ENCODE results near the gene TMEM236. TPM values are rescaled to one million over a fixed set of nuclear protein-coding genes. Genes with fewer than 3 reads are reported as not detected.

Gene TMEM236
- total RNA-seq, 4 donors from 2014 or later = 0.34 to 1.2 (median 0.89) TPM

- H3K36me3 ChIP-seq = no peaks in the 10 kb centered on the region
- TF ChIP-seq EP300 (IDR thresholded peaks at IDR 0.05) = no peak
- no peak for TF ChIP-seq POLR2A (IDR thresholded peaks at IDR 0.05; ENCODE audit: low read depth)
- TF ChIP-seq CTCF (IDR thresholded peaks at IDR 0.05) = no peak
- TF ChIP-seq POLR2AphosphoS5 (IDR thresholded peaks at IDR 0.05) = no peak
- H3K4me3 ChIP-seq = no peak overlapping the region
- no peak overlapping the region for H3K27ac ChIP-seq (replicated peaks in 1 of 4)
- peaks cover 0 to 5% (median 0%) of the 10 kb centered on the region in 4 donors for H3K4me1 ChIP-seq
- intact Hi-C loops (cut with DNase I) = no loop called here
- H3K27me3 ChIP-seq = no peaks in the 10 kb centered on the region
- H3K9me3 ChIP-seq = no peaks in the 10 kb centered on the region
- no peak for DNase-seq (ENCODE audit: extremely low spot score)
Measured at GRCh38 chr10:17758896-17759295, 6.9 kb downstream of the TMEM236 start.

GRCh38 chr10:17764142-17764541, 12.1 kb downstream of the TMEM236 start:
- no peak for TF ChIP-seq EP300 (IDR thresholded peaks at IDR 0.05)
- no peak for TF ChIP-seq POLR2AphosphoS5 (IDR thresholded peaks at IDR 0.05)
- no peak for TF ChIP-seq CTCF (IDR thresholded peaks at IDR 0.05)
- no peak for TF ChIP-seq POLR2A (IDR thresholded peaks at IDR 0.05; ENCODE audit: low read depth)
- Histone ChIP-seq H3K27ac (replicated peaks in 1 of 4) (no peak overlapping the region), H3K36me3 (no peaks in the 10 kb centered on the region), H3K4me1 (no peaks in the 10 kb centered on the region), H3K4me3 (no peak overlapping the region), H3K27me3 (no peaks in the 10 kb centered on the region), H3K9me3 (no peaks in the 10 kb centered on the region)
- no peak for DNase-seq (ENCODE audit: extremely low spot score)
- 66% methylated on average over 4 of the region's 4 CpGs for WGBS
- intact Hi-C loops (cut with DNase I) = no loop called here

GRCh38 chr10:17765602-17766001, 13.6 kb downstream of the TMEM236 start:
- 70% methylated on average over 3 of the region's 3 CpGs for WGBS
- no peak for TF ChIP-seq CTCF (IDR thresholded peaks at IDR 0.05)
- TF ChIP-seq POLR2A (IDR thresholded peaks at IDR 0.05; ENCODE audit: low read depth) = no peak
- TF ChIP-seq EP300 (IDR thresholded peaks at IDR 0.05) = no peak
- TF ChIP-seq POLR2AphosphoS5 (IDR thresholded peaks at IDR 0.05) = no peak
- Histone ChIP-seq H3K9me3 (no peaks in the 10 kb centered on the region), H3K27me3 (no peaks in the 10 kb centered on the region), H3K4me1 (no peaks in the 10 kb centered on the region), H3K4me3 (no peak overlapping the region), H3K27ac (replicated peaks in 1 of 4) (no peak overlapping the region), H3K36me3 (no peaks in the 10 kb centered on the region)
- intact Hi-C loops (cut with DNase I) = no loop called here
- DNase-seq (ENCODE audit: extremely low spot score) = no peak

GRCh38 chr10:17766731-17767130, 14.7 kb downstream of the TMEM236 start:
- no peak overlapping the region for H3K4me3 ChIP-seq
- H3K9me3 ChIP-seq = no peaks in the 10 kb centered on the region
- TF ChIP-seq EP300 (IDR thresholded peaks at IDR 0.05) = no peak
- no peak for TF ChIP-seq POLR2A (IDR thresholded peaks at IDR 0.05; ENCODE audit: low read depth)
- TF ChIP-seq POLR2AphosphoS5 (IDR thresholded peaks at IDR 0.05) = no peak
- no peak for TF ChIP-seq CTCF (IDR thresholded peaks at IDR 0.05)
- intact Hi-C loops (cut with DNase I) = no loop called here
- no peaks in the 10 kb centered on the region for H3K36me3 ChIP-seq
- no peak overlapping the region for H3K27ac ChIP-seq (replicated peaks in 1 of 4)
- WGBS = 42% methylated on average over 1 of the region's 1 CpG
- no peak for DNase-seq (ENCODE audit: extremely low spot score)
- H3K27me3 ChIP-seq = no peaks in the 10 kb centered on the region
- H3K4me1 ChIP-seq = no peaks in the 10 kb centered on the region

GRCh38 chr10:17768496-17768895, 16.5 kb downstream of the TMEM236 start:
- DNase-seq (ENCODE audit: extremely low spot score) = no peak
- Histone ChIP-seq H3K27me3 (no peaks in the 10 kb centered on the region), H3K36me3 (no peaks in the 10 kb centered on the region), H3K9me3 (no peaks in the 10 kb centered on the region), H3K27ac (replicated peaks in 1 of 4) (no peak overlapping the region), H3K4me3 (no peak overlapping the region), H3K4me1 (no peaks in the 10 kb centered on the region)
- WGBS = 78% methylated on average over 5 of the region's 5 CpGs
- intact Hi-C loops (cut with DNase I) = no loop called here
- no peak for TF ChIP-seq EP300 (IDR thresholded peaks at IDR 0.05)
- TF ChIP-seq CTCF (IDR thresholded peaks at IDR 0.05) = no peak
- TF ChIP-seq POLR2A (IDR thresholded peaks at IDR 0.05; ENCODE audit: low read depth) = no peak
- TF ChIP-seq POLR2AphosphoS5 (IDR thresholded peaks at IDR 0.05) = no peak
